Esophagus squamous epithelium (tissue), 5 donors: ENCODE data around the gene MRS2. TPM values are rescaled to one million over a fixed set of nuclear protein-coding genes. Genes with fewer than 3 reads are reported as not detected.

Experiments
- DNase-seq: peaks from one replicate; lab custom pipeline; 2025; lab: John Stamatoyannopoulos, UW
- H3K27ac ChIP-seq, 4 donors: fragments of 200-600 bp; sonication (generic); one replicate each; pipeline ENCODE4 v1.5.1; 2016 to 2019; ENCODE audit warnings: mild to moderate bottlenecking in 1 of 4
- H3K27me3 ChIP-seq, 4 donors: fragments of 200-600 bp; sonication (generic); 1 replicate in 3 of 4; 2 replicates in 1 of 4; pipeline versions ENCODE4 v1.5.1 to v1.6.0; 2017 to 2021; ENCODE audit warnings: antibody characterized with exemption in 1 of 4
- H3K36me3 ChIP-seq, 3 donors: fragments of 200-600 bp; sonication (generic); one replicate each; pipeline ENCODE4 v1.5.1; 2016 to 2019
- H3K4me1 ChIP-seq, 3 donors: fragments of 200-600 bp; sonication (generic); one replicate each; pipeline ENCODE4 v1.5.1; 2017 to 2019
- H3K4me3 ChIP-seq, 4 donors: fragments of 200-600 bp; sonication (generic); 1 replicate in 3 of 4; 2 replicates in 1 of 4; pipeline ENCODE4 v1.5.1; 2016 to 2019; ENCODE audit warnings: mild to moderate bottlenecking in 2 of 4, moderate library complexity in 1 of 4
- H3K9me3 ChIP-seq, 3 donors: fragments of 200-600 bp; sonication (generic); one replicate each; pipeline ENCODE4 v1.5.1; 2016 to 2019
- CTCF ChIP-seq, 6 experiments: fragments of 450-650 bp in 4 of 6; fragments of 200-600 bp in 2 of 6; sonication (generic) in 2 of 6; IDR thresholded peaks; one replicate each; pipeline ENCODE4 v1.5.1; 2016 to 2019; ENCODE audit warnings: antibody characterized with exemption in 6 of 6, mild to moderate bottlenecking in 4 of 6, moderate library complexity in 4 of 6
- POLR2A ChIP-seq, 4 donors: fragments of 450-650 bp; IDR thresholded peaks; one replicate each; pipeline ENCODE4 v1.6.1; 2017; ENCODE audit warnings: antibody characterized with exemption in 4 of 4, mild to moderate bottlenecking in 4 of 4, moderate library complexity in 3 of 4
- WGBS, 2 donors: methylation state at CpG; one replicate each; pipeline ENCODE4 v1.1.5; 2018; 5-methylcytosine and 5-hydroxymethylcytosine counted together
- intact Hi-C: fragments of 100-400 bp; cut with DNase I; formaldehyde crosslinking; loops from one replicate; pipeline ENCODE4 v1.15.0; 2022
- total RNA-seq, 4 donors: library from RNA; depleted of rRNA; stranded (reverse); fragments of >200 nt; gene quantifications; one replicate each; pipeline ENCODE4 v1.1.0, GENCODE V29; 2016
- donor health status: DM: yes; HTN: yes; CAD: no.

The MRS2 gene
- 10 to 100 TPM; 21.3 to 34.4 (median 29.3) TPM for total RNA-seq

- TF ChIP-seq POLR2A (IDR thresholded peaks at IDR 0.05) (peak in 3 of 4 donors; percentile 63 to 79 (median 73)), CTCF (IDR thresholded peaks at IDR 0.05) (no peak)
- peak within 1 kb of the TSS; percentile 80 to 89 (median 86) for H3K27ac ChIP-seq
- intact Hi-C loops = no loop called here
- peaks cover 0 to 29% (median 0%) of the 10 kb centered on the region in 3 donors for H3K36me3 ChIP-seq
- whole genome bisulfite sequencing, 2 donors = 0% methylated on average over 5 to 11 of the region's 63 CpGs
- peak within 1 kb of the TSS; percentile 91 to 100 (median 96) for H3K4me3 ChIP-seq
- DNase-seq = peak; percentile 28
- no peaks in the 10 kb centered on the region for H3K9me3 ChIP-seq
- H3K4me1 ChIP-seq = peaks cover 5 to 30% (median 8%) of the 10 kb centered on the region in 3 donors
- H3K27me3 ChIP-seq = peaks cover 0 to 18% (median 0%) of the 10 kb centered on the region in 4 donors
Observed at GRCh38 chr6:24402697-24403500, at the start of gene MRS2. MRS2 (plus strand) TSS chr6:24402936; CDS start chr6:24403047, 111 bp downstream.

GRCh38 chr6:24353861-24354260 lies 48.9 kb upstream of the MRS2 start:
- Histone ChIP-seq H3K36me3 (no peaks in the 10 kb centered on the region), H3K4me1 (peaks cover 0 to 14% (median 11%) of the 10 kb centered on the region in 3 donors), H3K27me3 (peaks cover 0 to 10% (median 0%) of the 10 kb centered on the region in 4 donors), H3K4me3 (no peak overlapping the region), H3K27ac (no peak overlapping the region), H3K9me3 (no peaks in the 10 kb centered on the region)
- no peak for TF ChIP-seq POLR2A (IDR thresholded peaks at IDR 0.05)
- TF ChIP-seq CTCF (IDR thresholded peaks at IDR 0.05) = no peak
- 94% methylated on average over 1 of the region's 1 CpG for WGBS, 2 donors
- no peak for DNase-seq
- intact Hi-C loops = no loop called here

GRCh38 chr6:24355393-24355792 lies 47.3 kb upstream of the MRS2 start:
- Histone ChIP-seq H3K4me3 (no peak overlapping the region), H3K36me3 (no peaks in the 10 kb centered on the region), H3K9me3 (no peaks in the 10 kb centered on the region), H3K27me3 (peaks cover 0 to 17% (median 0%) of the 10 kb centered on the region in 4 donors), H3K27ac (no peak overlapping the region), H3K4me1 (peaks cover 0 to 24% (median 19%) of the 10 kb centered on the region in 3 donors)
- intact Hi-C loops = no loop called here
- DNase-seq = no peak
- TF ChIP-seq CTCF (IDR thresholded peaks at IDR 0.05) = no peak
- TF ChIP-seq POLR2A (IDR thresholded peaks at IDR 0.05) = no peak
- WGBS, 2 donors = 44 to 64% methylated on average over 4 of the region's 4 CpGs

GRCh38 chr6:24356310-24356973 lies 46.3 kb upstream of the MRS2 start:
- Histone ChIP-seq H3K4me1 (peaks cover 0 to 28% (median 20%) of the 10 kb centered on the region in 3 donors), H3K27ac (no peak overlapping the region), H3K4me3 (no peak overlapping the region), H3K36me3 (no peaks in the 10 kb centered on the region), H3K9me3 (no peaks in the 10 kb centered on the region), H3K27me3 (peaks cover 0 to 19% (median 0%) of the 10 kb centered on the region in 4 donors)
- 58 to 63% methylated on average over 5 of the region's 5 CpGs for WGBS, 2 donors
- TF ChIP-seq POLR2A (IDR thresholded peaks at IDR 0.05) = no peak
- no peak for TF ChIP-seq CTCF (IDR thresholded peaks at IDR 0.05)
- DNase-seq = no peak
- intact Hi-C loops = no loop called here
